HG02623 (cell line): ENCODE data around the gene TSGA10IP.

Source experiments
- ATAC-seq: cut with Tn5 transposase; IDR thresholded peaks from one replicate; pipeline ENCODE4 v1.9.1; 2021; ENCODE audit warnings: moderate library complexity; ENCODE audit not compliant: unreplicated experiment

Gene TSGA10IP

GRCh38 chr11:66003291-66003690 is 58.0 kb downstream of the TSGA10IP start:
- no peak for ATAC-seq

DNA sequence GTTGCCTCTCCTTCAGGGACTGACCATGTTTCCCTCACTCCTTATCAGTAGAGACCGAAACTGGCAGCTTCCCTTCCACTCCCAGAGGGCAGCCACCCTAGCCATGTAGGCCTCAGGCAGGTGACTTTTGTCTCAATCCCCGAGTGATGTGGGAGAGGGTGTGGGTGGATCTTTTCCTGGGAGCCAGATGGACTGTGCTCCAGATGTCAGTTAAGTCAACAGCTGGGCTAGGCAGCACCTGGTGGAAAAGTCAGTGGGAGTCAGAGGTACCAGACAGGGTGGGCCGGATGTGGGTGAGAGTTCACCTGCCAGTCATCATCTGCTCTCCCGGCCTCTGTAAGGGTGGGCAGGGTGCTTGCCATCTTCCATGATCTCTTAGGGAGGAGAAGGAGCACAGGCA is 58.9 kb downstream of the TSGA10IP start:
- no peak for ATAC-seq

DNA sequence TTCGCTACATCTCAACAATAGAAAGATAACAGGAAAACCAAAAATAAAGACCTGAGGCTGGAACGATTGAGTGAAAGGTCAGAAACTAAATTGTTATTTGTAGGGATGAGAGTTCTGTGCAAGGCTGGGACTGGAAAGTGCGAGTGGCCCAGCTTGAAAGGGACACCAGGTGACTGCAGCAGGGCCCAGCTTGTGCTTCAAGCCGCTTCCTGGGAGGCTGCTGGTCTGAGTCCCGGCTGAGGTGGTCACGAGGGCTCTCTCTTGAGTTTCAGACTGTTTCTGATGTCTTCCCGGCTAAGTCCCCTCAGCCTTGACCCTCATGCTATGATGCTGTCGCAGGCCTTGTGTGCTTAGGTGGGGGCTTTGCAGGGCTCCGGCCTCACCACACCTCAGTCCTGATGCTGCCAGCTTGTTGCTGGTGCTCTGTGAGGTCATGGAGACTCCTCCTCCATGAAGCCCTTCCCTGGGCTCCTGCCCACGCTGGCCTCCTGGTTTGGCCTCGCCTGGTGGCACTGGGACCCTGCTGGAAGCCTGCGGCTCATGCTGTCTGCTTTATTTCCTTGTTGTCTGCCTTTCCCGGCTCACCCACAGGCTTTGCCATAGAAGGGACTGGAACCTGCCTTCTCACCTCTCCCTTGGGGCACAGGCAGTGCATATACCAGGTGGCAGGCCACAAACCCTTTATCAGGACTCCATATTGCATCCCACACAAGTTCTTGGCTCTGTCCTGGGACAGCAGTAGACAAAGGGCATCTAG is 61.0 kb downstream of the TSGA10IP start:
- ATAC-seq, result no peak

DNA sequence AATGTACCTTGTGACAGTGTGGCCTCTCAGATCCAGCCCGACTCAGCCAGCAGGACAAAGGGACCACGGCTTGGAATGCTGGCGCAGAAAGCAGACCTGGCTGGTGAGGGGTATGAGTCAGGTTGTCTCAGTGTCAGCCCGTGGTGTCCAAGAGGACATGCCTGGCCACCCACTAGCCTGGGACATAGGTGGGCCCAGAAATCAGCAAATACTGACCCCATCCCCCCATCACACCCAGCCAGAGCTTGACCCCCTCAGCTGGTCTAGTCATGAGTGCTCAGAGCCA is 61.6 kb downstream of the TSGA10IP start:
- no peak for ATAC-seq

DNA sequence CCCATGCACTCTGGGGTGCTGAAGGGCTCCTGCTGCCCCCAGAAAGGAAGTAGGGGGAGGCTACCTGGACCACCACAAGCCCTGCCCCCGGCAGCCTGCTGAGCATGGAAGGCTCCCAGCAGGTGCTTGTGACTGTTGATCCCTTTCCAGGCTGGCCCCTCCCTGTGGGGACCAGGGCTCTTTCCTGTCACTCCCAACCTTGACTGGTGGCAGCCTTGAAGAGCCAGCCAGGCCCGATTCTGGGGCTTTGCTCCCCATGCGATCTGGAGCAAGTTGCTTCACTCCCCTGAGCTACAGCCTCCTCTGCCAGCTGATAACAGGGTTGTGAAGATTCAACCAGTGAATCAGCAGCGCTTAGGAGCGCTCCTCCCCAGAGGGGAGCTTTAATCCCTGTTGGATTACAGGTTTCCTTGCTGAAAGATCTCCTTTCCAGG is 61.9 kb downstream of the TSGA10IP start:
- ATAC-seq, result no peak

- ATAC-seq, result no peak
Measured at GRCh38 chr11:66008095-66008467, 62.8 kb downstream of the TSGA10IP start.

DNA sequence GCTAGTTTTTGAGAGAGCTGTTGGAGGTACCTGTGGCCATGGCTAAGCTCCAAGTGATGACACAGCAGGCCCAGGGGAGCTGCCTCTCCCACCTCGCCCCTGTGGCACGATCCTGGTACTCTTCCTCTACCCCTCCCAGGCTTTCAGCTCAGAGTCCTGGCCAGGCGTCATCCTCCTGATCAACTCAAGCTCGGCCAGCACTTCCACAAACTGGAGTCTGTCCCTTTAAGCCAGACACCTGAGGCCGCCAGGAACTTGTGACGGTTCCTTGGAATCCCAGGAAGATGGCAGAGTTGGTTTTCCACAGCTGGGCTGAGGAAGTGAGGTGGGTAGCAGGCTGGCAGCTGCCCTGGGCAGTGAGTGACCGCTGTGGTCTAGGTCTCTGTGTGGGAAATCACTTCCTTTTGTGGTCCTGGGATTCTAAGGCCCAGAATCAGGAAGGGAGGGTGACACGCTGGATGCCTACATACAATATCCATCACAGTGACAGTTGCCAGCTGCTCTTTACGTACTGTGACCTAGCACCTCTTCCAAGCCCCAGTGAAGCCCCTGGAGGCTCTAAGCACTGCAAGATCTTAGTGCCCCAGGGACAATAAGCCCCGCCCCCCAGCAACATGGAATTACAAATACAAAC is 63.3 kb downstream of the TSGA10IP start:
- ATAC-seq, result no peak
